Right lobe of liver (tissue), 6 donors: ENCODE results near the gene RNGTT. TPM values are rescaled to one million over a fixed set of nuclear protein-coding genes. Genes with fewer than 3 reads are reported as not detected.

Source experiments
- ATAC-seq, 4 donors: fragments of 200-7000 bp; cut with Tn5 transposase; one replicate each; pipeline ENCODE4 v1.9.1; 2020; ENCODE audit warnings: mild to moderate bottlenecking in 4 of 4, moderate library complexity in 4 of 4
- DNase-seq, 3 donors: peaks; one replicate each; pipeline ENCODE4 v3.0.0-alpha.2; 2020
- H3K27ac ChIP-seq, 3 donors: fragments of 200-600 bp; one replicate each; pipeline ENCODE4 v1.8.0; 2022
- H3K27me3 ChIP-seq, 2 donors: fragments of 200-600 bp; one replicate each; pipeline ENCODE4 v1.8.0; 2022
- H3K36me3 ChIP-seq, 4 donors: fragments of 200-600 bp; sonication (generic) in 1 of 4; one replicate each; pipeline versions ENCODE4 v1.5.1 to v1.8.0; 2017 to 2022; ENCODE audit warnings: control low read depth in 1 of 4
- H3K4me1 ChIP-seq, 4 donors: fragments of 200-600 bp; sonication (generic) in 1 of 4; one replicate each; pipeline versions ENCODE4 v1.5.1 to v1.8.0; 2017 to 2022; ENCODE audit warnings: control low read depth in 1 of 4
- H3K4me3 ChIP-seq, 3 donors: fragments of 200-600 bp; one replicate each; pipeline ENCODE4 v1.8.0; 2022
- H3K9me3 ChIP-seq, 4 donors: fragments of 200-600 bp; sonication (generic) in 1 of 4; one replicate each; pipeline versions ENCODE4 v1.5.1 to v1.8.0; 2017 to 2022; ENCODE audit warnings: control low read depth in 1 of 4
- CTCF ChIP-seq, 4 donors: fragments of 200-600 bp in 3 of 4; fragments of 450-650 bp in 1 of 4; IDR thresholded peaks; one replicate each; pipeline versions ENCODE4 v1.5.1 to v1.8.0; 2016 to 2022; ENCODE audit warnings: antibody characterized with exemption in 4 of 4, mild to moderate bottlenecking in 2 of 4
- POLR2A ChIP-seq: fragments of 450-650 bp; IDR thresholded peaks from one replicate; pipeline ENCODE4 v1.6.1; 2017; ENCODE audit warnings: antibody characterized with exemption, mild to moderate bottlenecking
- WGBS: methylation state at CpG from one replicate; pipeline ENCODE4 v1.1.6; 2018; ENCODE audit warnings: low coverage, low lambda C conversion rate; ENCODE audit not compliant: insufficient coverage; ENCODE audit errors: missing lambda C conversion rate; 5-methylcytosine and 5-hydroxymethylcytosine counted together
- intact Hi-C, 2 donors: fragments of 100-400 bp; cut with DNase I; formaldehyde crosslinking; loops; one replicate each; pipeline versions ENCODE4 v1.11.2 to v1.14.1; 2022
- total RNA-seq, 6 experiments: library from RNA; depleted of rRNA in 2 of 6; stranded (reverse); fragments of >200 nt in 2 of 6; fragmentation: NEBNext Ultra II Directional in 3 of 6; extraction: Animal tissue kit (Norgen Biotek cat#: 25700) in 3 of 6; gene quantifications; one replicate each; pipeline versions ENCODE4 v1.1.0 to v1.2.4, GENCODE V29; 2016 to 2023
- donor health status: DM: no; HTN: yes; CAD: no.
- donor health status: DM: no; HTN: no; CAD: no.
- donor health status: DM: no; HTN: no; CAD: no.
- donor health status: DM: no; HTN: yes; CAD: no.
- donor health status: DM: no; HTN: yes; CAD: no.

The RNGTT gene
- total RNA-seq, 6 experiments from 2014 or later = 5.7 to 11.2 (median 6.5) TPM

- no peaks in the 10 kb centered on the region for H3K36me3 ChIP-seq
- DNase-seq = no peak
- intact Hi-C loops = no loop called here
- no peaks in the 10 kb centered on the region for H3K4me1 ChIP-seq
- ATAC-seq = no peak
- no peaks in the 10 kb centered on the region for H3K27me3 ChIP-seq
- WGBS = 88% methylated on average over 5 of the region's 5 CpGs
- no peak overlapping the region for H3K4me3 ChIP-seq
- H3K27ac ChIP-seq = no peak overlapping the region
- no peak for TF ChIP-seq POLR2A
- no peak for TF ChIP-seq CTCF (IDR thresholded peaks at IDR 0.05)
- no peaks in the 10 kb centered on the region for H3K9me3 ChIP-seq
Measured at GRCh38 chr6:88698661-88699060, 264.8 kb downstream of the RNGTT start.

GRCh38 chr6:88695937-88696336, 267.5 kb downstream of the RNGTT start:
- no peak overlapping the region for H3K4me3 ChIP-seq
- intact Hi-C loops = no loop called here
- no peaks in the 10 kb centered on the region for H3K27me3 ChIP-seq
- H3K4me1 ChIP-seq = no peaks in the 10 kb centered on the region
- no peak overlapping the region for H3K27ac ChIP-seq
- TF ChIP-seq POLR2A = no peak
- TF ChIP-seq CTCF (IDR thresholded peaks at IDR 0.05) = no peak
- no peaks in the 10 kb centered on the region for H3K36me3 ChIP-seq
- no peaks in the 10 kb centered on the region for H3K9me3 ChIP-seq
- 88% methylated on average over 4 of the region's 4 CpGs for WGBS
- ATAC-seq = no peak
- no peak for DNase-seq

DNA sequence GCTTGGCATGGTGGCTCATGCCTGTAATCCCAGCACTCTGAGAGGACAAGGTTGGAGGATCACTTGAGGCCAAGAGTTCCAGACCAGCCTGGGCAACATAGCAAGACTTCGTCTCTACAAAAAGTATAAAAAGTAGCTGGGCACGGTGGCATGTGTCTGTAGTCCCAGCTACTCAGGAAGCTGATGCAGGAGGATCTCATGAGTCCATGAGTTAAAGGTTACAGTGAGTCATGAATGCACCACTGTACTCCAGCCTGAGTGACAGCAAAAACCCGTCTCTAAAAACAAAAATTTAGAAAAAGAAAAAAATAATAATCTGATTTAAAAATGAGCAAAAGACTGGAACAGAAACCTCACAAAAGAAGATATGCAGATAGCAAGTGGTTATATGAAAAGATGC, 279.7 kb downstream of the RNGTT start:
- 86% methylated on average over 3 of the region's 3 CpGs for WGBS
- intact Hi-C loops = no loop called here
- ATAC-seq = no peak
- no peaks in the 10 kb centered on the region for H3K36me3 ChIP-seq
- no peaks in the 10 kb centered on the region for H3K4me1 ChIP-seq
- no peaks in the 10 kb centered on the region for H3K9me3 ChIP-seq
- TF ChIP-seq CTCF (IDR thresholded peaks at IDR 0.05) (no peak), POLR2A (no peak)
- no peak overlapping the region for H3K27ac ChIP-seq
- DNase-seq = no peak
- H3K4me3 ChIP-seq = no peak overlapping the region
- H3K27me3 ChIP-seq = no peaks in the 10 kb centered on the region

GRCh38 chr6:88680654-88681053, 282.8 kb downstream of the RNGTT start:
- no peak for TF ChIP-seq CTCF (IDR thresholded peaks at IDR 0.05)
- intact Hi-C loops = no loop called here
- no peak overlapping the region for H3K4me3 ChIP-seq
- no peak overlapping the region for H3K27ac ChIP-seq
- no peak for DNase-seq
- H3K27me3 ChIP-seq = no peaks in the 10 kb centered on the region
- WGBS = 90% methylated on average over 3 of the region's 6 CpGs
- H3K36me3 ChIP-seq = no peaks in the 10 kb centered on the region
- no peak for ATAC-seq
- H3K4me1 ChIP-seq = no peaks in the 10 kb centered on the region
- H3K9me3 ChIP-seq = no peaks in the 10 kb centered on the region

DNA sequence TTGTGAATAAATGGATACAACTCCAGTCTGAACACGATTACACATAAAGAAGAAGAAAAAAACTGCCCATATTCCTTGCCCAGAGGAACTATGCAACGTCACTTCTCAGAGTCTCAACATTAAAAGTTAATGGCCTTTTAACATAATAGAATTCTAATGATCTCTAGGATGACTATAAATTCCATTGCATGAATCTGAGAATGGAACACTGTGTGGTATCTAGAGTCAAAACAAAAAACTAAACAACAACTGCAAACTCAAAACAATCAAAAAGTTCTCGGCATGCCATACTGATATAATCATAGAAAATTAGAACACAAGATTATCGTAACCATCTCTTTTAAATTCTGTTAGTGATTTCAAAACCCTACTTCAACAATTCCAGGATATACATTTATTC, 283.6 kb downstream of the RNGTT start:
- ATAC-seq = no peak
- no peaks in the 10 kb centered on the region for H3K4me1 ChIP-seq
- no peaks in the 10 kb centered on the region for H3K9me3 ChIP-seq
- no peak overlapping the region for H3K27ac ChIP-seq
- TF ChIP-seq CTCF (IDR thresholded peaks at IDR 0.05) (no peak), POLR2A (no peak)
- WGBS = 96% methylated on average over 4 of the region's 4 CpGs
- intact Hi-C loops = no loop called here
- H3K27me3 ChIP-seq = no peaks in the 10 kb centered on the region
- DNase-seq = no peak
- no peaks in the 10 kb centered on the region for H3K36me3 ChIP-seq
- H3K4me3 ChIP-seq = no peak overlapping the region
